ENCODE measurements around the gene ZNF790.

Gene ZNF790

DNA sequence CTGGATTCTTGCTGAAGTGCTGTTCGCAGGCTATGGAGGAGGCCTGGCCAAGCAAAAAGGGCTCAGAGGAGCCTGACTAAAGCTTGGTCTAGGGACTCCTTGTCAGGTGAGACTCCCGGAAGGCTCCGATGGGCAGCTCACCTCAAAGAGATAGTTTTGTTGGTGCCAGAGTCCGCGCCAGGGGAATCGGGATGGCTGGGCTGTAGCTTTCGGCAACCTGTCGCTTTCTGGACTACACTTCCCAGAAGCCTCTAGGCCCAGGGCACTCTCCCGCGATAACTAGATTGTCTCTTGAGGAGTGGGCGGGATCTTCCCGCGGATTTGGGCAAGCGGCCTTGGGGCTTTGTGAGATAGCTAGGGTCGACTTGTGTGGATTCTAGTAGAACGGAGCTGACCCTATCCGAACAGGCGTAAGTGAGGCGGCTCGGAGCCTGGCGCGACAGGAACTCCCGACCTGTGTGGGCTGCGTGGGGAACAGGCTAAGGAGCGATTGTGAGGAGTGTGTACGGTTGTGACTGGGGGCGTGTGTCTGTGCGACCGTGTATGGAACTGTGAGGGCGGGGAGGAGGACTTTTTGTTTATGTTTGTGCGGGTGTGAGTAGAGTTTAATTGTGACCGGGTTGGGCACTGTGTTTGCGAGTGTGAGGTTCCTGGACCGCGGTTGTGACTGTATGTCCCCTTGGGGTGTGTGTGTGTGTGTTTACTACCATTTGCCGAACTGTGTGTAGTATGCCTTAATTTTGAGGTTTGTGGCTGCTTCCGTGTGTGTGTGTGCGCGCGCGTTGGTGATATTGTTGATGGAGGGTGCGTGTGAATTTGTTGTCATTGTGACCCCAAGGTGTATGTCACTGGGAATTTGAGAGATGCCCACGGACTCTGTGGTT, 12.6 kb upstream of the ZNF790 start, which contains the start of gene ZNF345:
TSS of gene ZNF345 (plus strand) at position 318 of the 884 bp plus-strand sequence. CDS start 25,955 bp downstream, outside the sequence.
- Histone ChIP-seq H3K27me3 (ENCODE audit: insufficient read depth, poor library complexity, severe bottlenecking) (no peaks in the 10 kb centered on the region), H3K27ac (replicated peaks) (peak within 1 kb of the TSS; percentile 82), H3K4me3 (replicated peaks; ENCODE audit: insufficient read depth, low read length) (peak within 1 kb of the TSS; percentile 82)
- DNase-seq (ENCODE audit: low read depth in 1 of 2, low spot score in 1 of 2): peak; percentile 85 to 95
- TF ChIP-seq SPI1 (IDR thresholded peaks at IDR 0.05; ENCODE audit: borderline replicate concordance, low read depth) (no peak), POLR2AphosphoS5 (IDR thresholded peaks at IDR 0.05; ENCODE audit: low read depth) (peak; percentile 59)

DNA sequence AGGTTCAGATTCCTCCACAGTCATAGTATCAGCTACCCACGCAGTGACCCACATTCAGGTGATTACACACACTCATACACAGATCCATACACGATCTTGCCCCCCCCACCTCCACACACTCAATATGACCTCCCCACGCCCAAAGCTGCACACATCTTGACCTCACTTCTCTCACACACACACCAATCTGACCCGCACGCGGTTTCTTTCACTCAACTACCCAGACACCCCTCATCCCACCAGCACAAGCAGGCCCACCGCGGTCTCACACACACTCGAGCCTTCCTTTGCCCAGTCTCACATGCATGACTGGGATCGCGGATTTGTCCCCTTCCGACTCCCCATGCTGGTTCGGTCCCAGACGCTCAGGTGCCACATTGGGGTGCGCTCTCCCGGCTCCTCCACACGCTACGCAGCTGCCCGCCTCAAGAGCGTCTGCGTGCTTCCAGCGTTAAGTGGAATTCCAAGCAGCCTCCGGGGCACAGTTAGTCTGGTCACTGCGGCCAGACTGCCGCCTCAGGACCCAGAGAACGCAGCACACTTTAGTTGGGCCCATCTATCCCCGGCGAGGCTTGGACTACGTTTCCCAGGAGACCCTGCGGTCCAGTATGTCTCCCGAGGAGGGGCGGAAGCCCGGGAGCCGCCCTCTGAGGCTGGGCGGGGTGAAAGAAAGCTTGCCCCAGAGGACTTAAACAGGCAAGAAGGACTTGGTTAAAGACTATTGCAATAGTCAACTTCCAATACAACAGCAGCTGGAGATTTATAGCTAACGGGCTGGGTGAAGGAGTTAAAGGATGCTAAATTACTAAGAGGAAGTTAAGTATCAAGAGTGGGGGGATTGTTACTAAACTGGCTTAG, 11.7 kb upstream of the ZNF790 start:
- Histone ChIP-seq H3K27me3 (ENCODE audit: insufficient read depth, poor library complexity, severe bottlenecking) (no peaks in the 10 kb centered on the region), H3K4me3 (replicated peaks; ENCODE audit: insufficient read depth, low read length) (peak overlapping the region; percentile 82), H3K27ac (replicated peaks) (peak overlapping the region; percentile 82)
- TF ChIP-seq GABPA (IDR thresholded peaks at IDR 0.05; ENCODE audit: low read depth) (no peak; the same call in 1 of the 2 replicates), SPI1 (IDR thresholded peaks at IDR 0.05; ENCODE audit: borderline replicate concordance, low read depth) (peak; percentile 44; the same call in 1 of the 2 replicates), POLR2AphosphoS5 (IDR thresholded peaks at IDR 0.05; ENCODE audit: low read depth) (peak; percentile 35; the same call in 1 of the 2 replicates)
- TF ChIP-seq, protein P1, sequence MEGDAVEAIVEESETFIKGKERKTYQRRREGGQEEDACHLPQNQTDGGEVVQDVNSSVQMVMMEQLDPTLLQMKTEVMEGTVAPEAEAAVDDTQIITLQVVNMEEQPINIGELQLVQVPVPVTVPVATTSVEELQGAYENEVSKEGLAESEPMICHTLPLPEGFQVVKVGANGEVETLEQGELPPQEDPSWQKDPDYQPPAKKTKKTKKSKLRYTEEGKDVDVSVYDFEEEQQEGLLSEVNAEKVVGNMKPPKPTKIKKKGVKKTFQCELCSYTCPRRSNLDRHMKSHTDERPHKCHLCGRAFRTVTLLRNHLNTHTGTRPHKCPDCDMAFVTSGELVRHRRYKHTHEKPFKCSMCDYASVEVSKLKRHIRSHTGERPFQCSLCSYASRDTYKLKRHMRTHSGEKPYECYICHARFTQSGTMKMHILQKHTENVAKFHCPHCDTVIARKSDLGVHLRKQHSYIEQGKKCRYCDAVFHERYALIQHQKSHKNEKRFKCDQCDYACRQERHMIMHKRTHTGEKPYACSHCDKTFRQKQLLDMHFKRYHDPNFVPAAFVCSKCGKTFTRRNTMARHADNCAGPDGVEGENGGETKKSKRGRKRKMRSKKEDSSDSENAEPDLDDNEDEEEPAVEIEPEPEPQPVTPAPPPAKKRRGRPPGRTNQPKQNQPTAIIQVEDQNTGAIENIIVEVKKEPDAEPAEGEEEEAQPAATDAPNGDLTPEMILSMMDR (IDR thresholded peaks at IDR 0.05; ENCODE audit: insufficient read depth, low read length): no peak
- TF ChIP-seq, protein P2, sequence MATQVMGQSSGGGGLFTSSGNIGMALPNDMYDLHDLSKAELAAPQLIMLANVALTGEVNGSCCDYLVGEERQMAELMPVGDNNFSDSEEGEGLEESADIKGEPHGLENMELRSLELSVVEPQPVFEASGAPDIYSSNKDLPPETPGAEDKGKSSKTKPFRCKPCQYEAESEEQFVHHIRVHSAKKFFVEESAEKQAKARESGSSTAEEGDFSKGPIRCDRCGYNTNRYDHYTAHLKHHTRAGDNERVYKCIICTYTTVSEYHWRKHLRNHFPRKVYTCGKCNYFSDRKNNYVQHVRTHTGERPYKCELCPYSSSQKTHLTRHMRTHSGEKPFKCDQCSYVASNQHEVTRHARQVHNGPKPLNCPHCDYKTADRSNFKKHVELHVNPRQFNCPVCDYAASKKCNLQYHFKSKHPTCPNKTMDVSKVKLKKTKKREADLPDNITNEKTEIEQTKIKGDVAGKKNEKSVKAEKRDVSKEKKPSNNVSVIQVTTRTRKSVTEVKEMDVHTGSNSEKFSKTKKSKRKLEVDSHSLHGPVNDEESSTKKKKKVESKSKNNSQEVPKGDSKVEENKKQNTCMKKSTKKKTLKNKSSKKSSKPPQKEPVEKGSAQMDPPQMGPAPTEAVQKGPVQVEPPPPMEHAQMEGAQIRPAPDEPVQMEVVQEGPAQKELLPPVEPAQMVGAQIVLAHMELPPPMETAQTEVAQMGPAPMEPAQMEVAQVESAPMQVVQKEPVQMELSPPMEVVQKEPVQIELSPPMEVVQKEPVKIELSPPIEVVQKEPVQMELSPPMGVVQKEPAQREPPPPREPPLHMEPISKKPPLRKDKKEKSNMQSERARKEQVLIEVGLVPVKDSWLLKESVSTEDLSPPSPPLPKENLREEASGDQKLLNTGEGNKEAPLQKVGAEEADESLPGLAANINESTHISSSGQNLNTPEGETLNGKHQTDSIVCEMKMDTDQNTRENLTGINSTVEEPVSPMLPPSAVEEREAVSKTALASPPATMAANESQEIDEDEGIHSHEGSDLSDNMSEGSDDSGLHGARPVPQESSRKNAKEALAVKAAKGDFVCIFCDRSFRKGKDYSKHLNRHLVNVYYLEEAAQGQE (IDR thresholded peaks at IDR 0.05; ENCODE audit: insufficient replicate concordance, low read depth): peak; percentile 1
- peak; percentile 84 to 95 for DNase-seq (ENCODE audit: low read depth in 1 of 2, low spot score in 1 of 2)

DNA sequence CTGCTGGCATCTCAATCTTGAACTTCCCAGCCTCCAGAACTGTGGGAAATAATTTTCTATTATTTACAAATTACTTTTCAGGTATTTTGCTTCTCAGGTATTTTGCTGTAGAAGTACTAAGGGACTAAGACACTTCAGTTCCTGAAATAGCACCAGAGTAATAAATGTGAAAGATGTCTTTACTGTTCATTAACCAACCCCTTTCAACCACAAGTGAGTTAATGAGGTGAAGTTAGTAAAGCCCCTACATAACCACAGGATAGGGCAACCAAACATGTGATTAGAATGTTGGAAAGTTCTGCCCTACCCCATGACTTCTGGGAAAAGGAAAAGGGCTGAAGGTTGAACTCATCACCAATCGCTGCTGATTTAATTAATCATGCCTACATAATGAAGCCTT, 9.8 kb upstream of the ZNF790 start:
- no peak overlapping the region for H3K4me3 ChIP-seq (replicated peaks; ENCODE audit: insufficient read depth, low read length)

More for the DNA sequence above, 9.8 kb upstream of the ZNF790 start:
- no peak for DNase-seq (ENCODE audit: low read depth in 1 of 2, low spot score in 1 of 2)
- H3K27me3 ChIP-seq (ENCODE audit: insufficient read depth, poor library complexity, severe bottlenecking): no peaks in the 10 kb centered on the region
- TF ChIP-seq GABPA (IDR thresholded peaks at IDR 0.05; ENCODE audit: low read depth) (no peak), POLR2AphosphoS5 (IDR thresholded peaks at IDR 0.05; ENCODE audit: low read depth) (no peak), SPI1 (IDR thresholded peaks at IDR 0.05; ENCODE audit: borderline replicate concordance, low read depth) (no peak)
- TF ChIP-seq, protein P2 (IDR thresholded peaks at IDR 0.05; ENCODE audit: insufficient replicate concordance, low read depth): no peak
- TF ChIP-seq, protein P1 (IDR thresholded peaks at IDR 0.05; ENCODE audit: insufficient read depth, low read length): no peak
- no peak overlapping the region for H3K27ac ChIP-seq (replicated peaks)

Data from HL-60 (cell line).